IPS DF 19.7 (cell line): ENCODE measurements around the gene PRKAR2B.

Source experiments
- DNase-seq: peaks from one replicate; pipeline ENCODE4 v3.0.0-alpha.2; 2013; ENCODE audit warnings: low read depth, low spot score

The PRKAR2B gene

GRCh38 chr7:107044347-107045194, at the start of gene PRKAR2B:
TSS of gene PRKAR2B (plus strand) at chr7:107044705. CDS start at chr7:107044908, 203 bp downstream.
- DNase-seq, result no peak

GRCh38 chr7:106994833-106995232, 49.7 kb upstream of the PRKAR2B start:
- DNase-seq, result no peak

GRCh38 chr7:106997487-106998271, 46.8 kb upstream of the PRKAR2B start:
- DNase-seq, result no peak

- DNase-seq, result no peak
Observed at GRCh38 chr7:106999023-106999422, 45.5 kb upstream of the PRKAR2B start.

GRCh38 chr7:107001490-107001889, 43.0 kb upstream of the PRKAR2B start:
- no peak for DNase-seq

GRCh38 chr7:107002126-107002525, 42.4 kb upstream of the PRKAR2B start:
- no peak for DNase-seq

- no peak for DNase-seq
Observed at GRCh38 chr7:107002529-107002998, 41.9 kb upstream of the PRKAR2B start.

GRCh38 chr7:107007007-107007891, 37.3 kb upstream of the PRKAR2B start:
- DNase-seq, result no peak

- no peak for DNase-seq
Observed at GRCh38 chr7:107007892-107008287, 36.6 kb upstream of the PRKAR2B start.

GRCh38 chr7:107009846-107010203, 34.7 kb upstream of the PRKAR2B start:
- no peak for DNase-seq

GRCh38 chr7:107012691-107013090, 31.8 kb upstream of the PRKAR2B start:
- no peak for DNase-seq

- DNase-seq, result no peak
Observed at GRCh38 chr7:107014387-107015023, 30.0 kb upstream of the PRKAR2B start.

GRCh38 chr7:107016312-107016711, 28.2 kb upstream of the PRKAR2B start:
- no peak for DNase-seq

GRCh38 chr7:107017965-107018719, 26.4 kb upstream of the PRKAR2B start:
- no peak for DNase-seq

GRCh38 chr7:107020400-107020799, 24.1 kb upstream of the PRKAR2B start:
- no peak for DNase-seq

GRCh38 chr7:107021600-107021999, 22.9 kb upstream of the PRKAR2B start:
- DNase-seq, result no peak

GRCh38 chr7:107023522-107024151, 20.9 kb upstream of the PRKAR2B start:
- no peak for DNase-seq

GRCh38 chr7:107024906-107025305, 19.6 kb upstream of the PRKAR2B start:
- DNase-seq, result no peak

GRCh38 chr7:107025449-107026103, 18.9 kb upstream of the PRKAR2B start:
- no peak for DNase-seq
